ACC112 (cell line): ENCODE results near the gene ZNF587.
"Not testable (repeated sequence)": the region's sequence is repeated elsewhere in the genome, so short reads cannot be mapped to it uniquely, and the experiment has no call there.

Experiments used
- H2AFZ ChIP-seq: fragments of 200-600 bp; sonication (generic); one replicate; pipeline ENCODE4 v1.6.0; 2017; ENCODE audit warnings: antibody characterized with exemption, low read length; ENCODE audit not compliant: unreplicated experiment
- H3K27ac ChIP-seq: fragments of 200-600 bp; sonication (generic); 2 replicates; pipeline ENCODE4 v1.5.1; 2014; ENCODE audit warnings: low read depth, mild to moderate bottlenecking, antibody characterized with exemption, low read length, moderate library complexity
- H3K27me3 ChIP-seq: fragments of 200-600 bp; sonication (generic); 2 replicates; pipeline ENCODE4 v1.6.1; 2014; ENCODE audit warnings: mild to moderate bottlenecking, antibody characterized with exemption, low read length, moderate library complexity, mixed read lengths; ENCODE audit not compliant: insufficient read depth
- H3K36me3 ChIP-seq: fragments of 200-600 bp; sonication (generic); 2 replicates; pipeline ENCODE4 v1.6.1; 2016; ENCODE audit warnings: mild to moderate bottlenecking, antibody characterized with exemption, low read length, moderate library complexity, mixed read lengths; ENCODE audit not compliant: insufficient read depth
- H3K4me1 ChIP-seq: fragments of 200-600 bp; sonication (generic); one replicate; pipeline ENCODE4 v1.6.1; 2016; ENCODE audit warnings: low read length, mixed read lengths; ENCODE audit not compliant: insufficient read depth, unreplicated experiment, control insufficient read depth
- H3K4me3 ChIP-seq: fragments of 200-600 bp; sonication (generic); 2 replicates; pipeline ENCODE4 v1.5.1; 2014; ENCODE audit warnings: mild to moderate bottlenecking, low read depth, low read length
- H3K79me2 ChIP-seq: fragments of 200-600 bp; sonication (generic); one replicate; pipeline ENCODE4 v1.6.0; 2016; ENCODE audit warnings: low read length; ENCODE audit not compliant: control insufficient read depth, unreplicated experiment, insufficient read depth

ZNF587 gene

DNA sequence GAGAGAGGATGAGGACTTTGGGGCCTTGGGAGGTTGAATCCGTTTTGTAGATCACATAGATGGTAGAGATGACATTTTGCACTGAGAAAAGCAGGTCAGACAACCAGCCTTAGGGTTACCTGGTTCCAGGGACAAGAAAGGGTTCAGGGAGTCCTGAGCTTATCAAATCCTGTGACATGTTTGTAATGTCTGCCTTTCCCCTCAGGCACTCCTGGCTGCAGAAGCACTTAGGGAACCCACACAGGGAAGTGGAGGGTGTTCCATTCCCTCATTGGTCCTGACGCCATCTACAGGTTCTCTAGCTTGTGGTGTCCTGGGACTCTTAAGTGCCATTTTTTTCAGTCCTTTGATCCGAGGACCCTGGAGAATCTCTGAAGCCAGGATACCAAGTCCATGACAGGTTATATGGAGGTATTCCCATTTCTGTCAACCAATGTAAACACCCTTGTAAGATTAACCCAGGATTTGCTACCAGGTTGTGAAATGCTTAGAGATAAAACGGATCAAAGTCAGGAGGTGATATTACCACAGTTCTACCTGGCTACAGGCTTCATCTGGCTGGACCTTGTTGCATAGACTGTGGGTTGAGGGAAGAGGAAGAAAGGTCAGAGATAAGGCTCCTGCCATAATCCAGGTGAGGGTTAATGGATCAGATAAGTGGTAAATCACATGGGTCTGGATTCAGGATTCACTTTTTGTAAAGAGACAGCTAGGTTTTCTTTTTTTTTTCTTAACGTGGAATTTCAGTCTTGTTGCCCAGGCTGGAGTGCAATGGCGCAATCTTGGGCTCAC lies 2.3 kb downstream of the ZNF587 start:
- not testable (repeated sequence) for H3K4me3 ChIP-seq, H3K36me3 ChIP-seq, H3K4me1 ChIP-seq, H3K27ac ChIP-seq, H3K27me3 ChIP-seq, H2AFZ ChIP-seq
- H3K79me2 ChIP-seq = peaks cover 27% of the 10 kb centered on the region

DNA sequence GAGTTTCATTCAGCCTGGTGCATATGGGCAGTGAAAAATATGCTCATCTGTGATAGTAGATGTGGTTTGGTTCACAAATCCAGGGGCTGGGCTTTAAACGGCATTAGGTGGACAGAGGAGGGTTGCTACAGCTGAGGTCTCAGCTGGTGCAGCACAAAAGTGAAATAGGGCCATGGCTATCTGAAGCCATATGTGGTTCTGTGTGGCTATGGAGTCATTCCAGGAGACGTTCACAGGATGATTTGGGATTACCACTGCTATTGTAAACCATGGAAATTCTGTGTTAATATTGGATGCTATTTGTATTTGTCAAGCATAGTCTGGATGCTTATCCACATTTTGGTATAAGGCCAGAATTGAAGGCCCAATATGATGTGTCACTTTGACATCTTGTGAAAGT lies 4.5 kb downstream of the ZNF587 start:
- Histone ChIP-seq H3K79me2 (peaks cover 27% of the 10 kb centered on the region), H3K36me3 (0 out of 2 replicates have a peak, but pooled peaks cover 14% of the 10 kb centered on the region)
- H2AFZ ChIP-seq, H3K4me1 ChIP-seq, H3K27me3 ChIP-seq, H3K4me3 ChIP-seq, H3K27ac ChIP-seq: not testable (repeated sequence)

DNA sequence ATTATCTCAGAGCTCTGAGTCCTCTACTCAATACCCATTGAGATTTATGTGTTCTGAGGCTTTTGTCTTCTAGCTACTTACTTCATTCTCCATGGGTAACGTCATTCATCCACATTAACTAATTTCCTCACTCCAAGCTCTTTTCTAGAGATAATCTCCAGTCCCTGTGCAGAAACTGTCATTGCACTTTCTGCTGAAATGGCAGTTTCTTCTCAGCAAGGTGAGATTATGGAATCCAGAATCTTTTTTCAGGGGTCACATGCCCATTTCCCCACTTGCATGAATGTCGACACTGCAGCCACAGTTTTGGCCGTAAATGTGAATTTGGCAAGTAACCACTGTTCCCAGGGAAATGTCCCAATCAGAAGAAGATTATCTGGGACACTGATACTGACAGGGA lies 12.7 kb downstream of the ZNF587 start:
- not testable (repeated sequence) for H3K27me3 ChIP-seq, H3K79me2 ChIP-seq, H3K27ac ChIP-seq, H3K4me3 ChIP-seq, H2AFZ ChIP-seq, H3K4me1 ChIP-seq
- H3K36me3 ChIP-seq = peaks cover 60% of the 10 kb centered on the region

DNA sequence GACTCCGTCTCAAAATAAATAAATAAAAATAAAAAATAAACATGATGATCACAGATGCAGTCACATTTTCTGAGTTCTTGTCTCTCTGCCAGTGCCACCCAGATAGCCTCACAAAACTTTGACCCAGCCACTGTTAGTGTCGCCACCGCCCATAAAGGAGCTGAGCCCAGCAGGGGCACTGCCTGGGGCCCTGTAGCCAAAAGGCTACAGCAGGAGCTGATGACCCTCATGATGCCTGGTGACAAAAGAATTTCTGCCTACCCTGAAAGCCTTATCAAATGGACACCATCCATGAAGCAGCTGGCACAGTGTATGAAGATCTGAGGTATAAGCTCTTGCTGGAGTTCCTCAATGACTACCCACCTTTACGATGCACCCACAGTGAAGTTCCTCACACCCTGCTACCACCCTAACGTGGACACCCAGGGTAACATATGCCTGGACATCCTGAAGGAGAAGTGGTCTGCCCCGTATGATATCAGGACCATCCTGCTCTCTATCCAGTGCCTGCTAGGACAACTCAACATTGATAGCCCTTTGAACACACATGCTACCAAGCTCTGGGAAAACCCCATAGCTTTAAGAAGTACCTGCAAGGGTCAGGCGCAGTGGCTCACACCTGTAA lies 18.3 kb downstream of the ZNF587 start:
- Histone ChIP-seq H3K4me3 (no peak overlapping the region), H3K79me2 (peaks cover 2% of the 10 kb centered on the region), H3K36me3 (peaks cover 53% of the 10 kb centered on the region), H2AFZ (no peak overlapping the region), H3K27me3 (no peaks in the 10 kb centered on the region), H3K4me1 (no peaks in the 10 kb centered on the region), H3K27ac (no peak overlapping the region)

DNA sequence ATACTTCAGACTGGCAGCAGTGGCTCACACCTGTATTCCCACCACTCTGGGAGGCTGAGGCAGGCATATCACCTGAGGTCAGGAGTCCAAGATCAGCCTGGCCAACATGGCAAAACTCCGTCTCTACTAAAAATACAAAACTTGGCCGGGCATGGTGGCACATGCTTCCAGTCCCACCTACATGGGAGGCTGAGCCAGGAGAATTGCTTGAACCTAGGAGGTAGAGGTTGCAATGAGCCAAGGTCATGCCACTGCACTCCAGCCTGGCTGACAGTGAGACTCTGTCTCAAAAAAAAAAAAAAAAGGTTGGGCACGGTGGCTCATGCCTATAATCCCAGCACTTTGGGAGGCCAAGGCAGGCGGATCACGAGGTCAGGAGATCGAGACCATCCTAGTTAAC lies 20.0 kb downstream of the ZNF587 start:
- H2AFZ ChIP-seq, H3K4me3 ChIP-seq, H3K4me1 ChIP-seq, H3K27ac ChIP-seq, H3K79me2 ChIP-seq, H3K27me3 ChIP-seq: not testable (repeated sequence)
- peaks cover 54% of the 10 kb centered on the region for H3K36me3 ChIP-seq

DNA sequence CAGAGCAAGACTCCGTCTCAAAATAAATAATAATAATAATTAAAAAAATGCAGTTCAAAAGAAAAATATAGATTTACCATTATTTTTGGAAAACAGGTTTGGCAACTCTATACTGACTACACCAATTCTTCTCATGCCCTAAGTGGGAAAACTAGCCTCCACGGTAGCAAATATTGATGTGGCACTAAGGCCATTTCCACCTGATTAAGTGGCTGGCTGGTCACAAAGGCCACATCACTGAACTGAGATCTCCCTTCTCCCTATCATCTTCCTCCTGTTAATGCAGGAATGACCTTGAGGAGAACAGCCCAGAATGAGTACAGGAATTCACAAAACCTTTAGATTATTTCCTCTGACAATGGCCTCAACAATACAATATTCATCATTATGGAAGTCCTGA lies 20.6 kb downstream of the ZNF587 start:
- no peaks in the 10 kb centered on the region for H3K27me3 ChIP-seq
- no peaks in the 10 kb centered on the region for H3K79me2 ChIP-seq
- H2AFZ ChIP-seq = no peak overlapping the region
- peaks cover 48% of the 10 kb centered on the region for H3K36me3 ChIP-seq
- no peaks in the 10 kb centered on the region for H3K4me1 ChIP-seq
- no peak overlapping the region for H3K27ac ChIP-seq
- no peak overlapping the region for H3K4me3 ChIP-seq

DNA sequence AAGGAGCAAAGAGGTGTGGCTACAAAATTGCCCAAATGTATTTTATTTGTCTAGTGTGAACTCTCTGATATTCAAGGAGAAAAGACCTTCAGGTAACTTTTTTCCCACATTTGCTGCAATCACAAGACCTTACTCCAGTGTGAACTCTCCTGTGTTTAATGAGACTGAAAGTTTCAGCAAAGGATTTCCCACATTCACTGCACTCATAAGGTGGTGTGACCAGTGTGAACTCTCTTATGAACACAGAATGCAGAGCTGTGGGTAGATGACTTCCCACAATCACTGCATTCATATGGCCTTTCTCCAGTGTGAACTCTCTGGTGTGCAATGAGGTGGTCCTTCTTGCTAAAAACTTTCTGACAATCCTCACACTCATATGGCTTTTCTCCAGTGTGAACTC lies 22.8 kb downstream of the ZNF587 start:
- peaks cover 35% of the 10 kb centered on the region for H3K36me3 ChIP-seq

DNA sequence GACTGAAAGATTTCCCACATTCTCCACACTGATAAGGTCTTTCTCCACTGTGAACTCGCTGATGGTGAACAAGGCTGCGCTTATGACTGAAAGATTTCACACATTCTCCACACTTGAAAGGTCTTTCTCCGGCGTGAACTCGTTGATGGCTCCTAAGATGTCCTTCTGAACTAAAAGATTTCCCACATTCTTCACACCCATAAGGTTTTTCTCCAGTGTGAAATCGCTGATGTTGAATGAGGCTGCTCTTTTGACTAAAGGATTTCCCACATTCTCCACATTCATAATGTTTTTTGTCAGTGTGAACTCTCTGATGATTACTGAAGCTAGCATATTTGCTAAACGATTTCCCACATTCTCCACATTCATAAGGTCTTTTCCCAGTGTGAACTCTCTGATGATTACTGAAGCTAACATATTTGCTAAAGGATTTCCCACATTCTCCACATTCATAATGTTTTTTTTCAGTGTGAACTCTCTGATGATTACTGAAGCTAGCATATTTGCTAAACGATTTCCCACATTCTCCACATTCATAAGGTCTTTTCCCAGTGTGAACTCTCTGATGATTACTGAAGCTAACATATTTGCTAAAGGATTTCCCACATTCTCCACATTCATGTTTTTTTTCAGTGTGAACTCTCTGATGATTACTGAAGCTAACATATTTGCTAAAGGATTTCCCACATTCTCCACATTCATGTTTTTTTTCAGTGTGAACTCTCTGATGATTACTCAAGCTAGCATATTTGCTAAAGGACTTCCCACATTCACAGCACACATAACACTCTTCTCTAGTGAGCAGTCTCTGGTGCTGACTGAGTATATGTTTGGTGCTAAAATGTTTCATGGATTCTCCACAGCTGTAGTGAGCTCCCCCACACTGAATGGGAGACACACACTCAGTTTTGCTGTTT lies 24.5 kb downstream of the ZNF587 start:
- H3K4me3 ChIP-seq, H2AFZ ChIP-seq, H3K79me2 ChIP-seq, H3K27ac ChIP-seq, H3K4me1 ChIP-seq, H3K27me3 ChIP-seq: not testable (repeated sequence)
- H3K36me3 ChIP-seq = peaks cover 32% of the 10 kb centered on the region

More for the DNA sequence above, 22.8 kb downstream of the ZNF587 start:
- Histone ChIP-seq H3K4me3 (no peak overlapping the region), H3K27me3 (no peaks in the 10 kb centered on the region), H3K27ac (no peak overlapping the region), H2AFZ (no peak overlapping the region), H3K79me2 (no peaks in the 10 kb centered on the region), H3K4me1 (no peaks in the 10 kb centered on the region)

DNA sequence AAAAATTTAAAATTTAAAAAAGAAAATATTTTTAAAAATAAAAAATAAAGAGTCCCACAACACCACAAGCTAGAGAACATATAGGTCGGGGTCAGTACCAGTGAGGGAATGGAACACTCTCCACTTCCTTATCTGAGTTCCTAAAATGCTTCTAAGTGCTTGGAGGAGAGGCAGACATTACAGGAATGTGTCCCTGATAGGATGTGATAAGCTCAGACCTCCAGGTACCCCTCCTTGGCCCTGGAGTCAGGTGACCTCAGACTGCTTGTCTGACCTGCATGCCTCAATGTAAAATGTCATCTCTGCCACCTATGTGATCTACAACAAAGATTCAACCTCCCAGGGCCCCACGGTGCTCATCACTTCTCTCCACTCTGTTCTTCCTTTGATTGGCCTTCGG lies 36.4 kb downstream of the ZNF587 start:
- no peak overlapping the region for H3K4me3 ChIP-seq
- no peaks in the 10 kb centered on the region for H3K27me3 ChIP-seq
- peaks cover 9% of the 10 kb centered on the region; the same call in 1 of the 2 replicates for H3K36me3 ChIP-seq
- no peaks in the 10 kb centered on the region for H3K4me1 ChIP-seq
- H3K79me2 ChIP-seq = peaks cover 43% of the 10 kb centered on the region
- no peak overlapping the region for H2AFZ ChIP-seq
- no peak overlapping the region for H3K27ac ChIP-seq

DNA sequence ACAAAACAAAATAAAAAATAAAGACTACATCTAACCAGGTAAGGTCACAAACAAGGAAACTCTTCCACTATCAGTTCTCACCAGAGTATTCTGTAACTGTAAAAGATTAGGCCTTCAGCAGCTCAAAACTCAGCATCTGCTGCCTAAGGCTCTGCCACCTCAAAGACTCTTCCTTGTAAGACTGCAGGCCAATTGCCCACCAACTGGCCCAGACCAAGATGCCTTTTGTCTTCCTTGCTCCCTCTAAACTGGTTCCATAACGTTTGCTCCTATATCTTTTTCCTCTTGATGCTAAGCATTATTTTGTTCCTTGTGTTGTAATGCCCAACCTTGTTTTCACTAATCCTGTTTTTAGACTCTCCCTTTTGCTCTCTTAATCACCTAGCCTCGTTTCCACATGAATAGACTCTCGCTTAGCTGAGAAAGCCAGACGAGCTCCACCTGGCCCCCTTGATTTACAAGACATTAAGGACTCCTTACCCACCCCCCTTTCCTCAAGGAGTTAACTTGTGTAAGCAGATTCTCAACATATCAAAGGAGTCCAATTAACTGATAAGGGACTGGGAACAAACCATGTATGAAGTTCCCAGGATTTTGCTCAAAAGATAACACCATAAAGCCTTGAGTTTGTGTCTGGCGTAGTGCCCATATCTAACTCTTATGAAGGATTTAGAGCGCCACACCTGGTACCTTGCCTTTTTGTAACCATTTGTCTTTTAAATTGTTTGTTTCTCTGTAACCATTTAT lies 37.7 kb downstream of the ZNF587 start:
- H3K36me3 ChIP-seq = peaks cover 9% of the 10 kb centered on the region; the same call in 1 of the 2 replicates
- H3K4me1 ChIP-seq = no peaks in the 10 kb centered on the region
- no peak overlapping the region for H2AFZ ChIP-seq
- H3K4me3 ChIP-seq = peak overlapping the region; percentile 95
- peaks cover 43% of the 10 kb centered on the region for H3K79me2 ChIP-seq
- H3K27ac ChIP-seq = no peak overlapping the region
- H3K27me3 ChIP-seq = no peaks in the 10 kb centered on the region
